Spinal cord (tissue), 10 donors: ENCODE results near the gene PIK3CG. TPM values are rescaled to one million over a fixed set of nuclear protein-coding genes. Genes with fewer than 3 reads are reported as not detected.

Experiments used
- DNase-seq, 6 donors: peaks; one replicate each; pipeline versions ENCODE4 v3.0.0 to v3.0.0-alpha.2; 2013 to 2015; ENCODE audit warnings: low spot score in 6 of 6, low read depth in 4 of 6
- H3K27ac ChIP-seq: one replicate; pipeline ENCODE4 v1.5.1; 2013; ENCODE audit warnings: low read depth, low read length, control low read depth
- H3K27me3 ChIP-seq: one replicate; pipeline ENCODE4 v1.6.1; 2013; ENCODE audit warnings: low read length; ENCODE audit not compliant: control insufficient read depth, insufficient read depth
- H3K36me3 ChIP-seq: one replicate; pipeline ENCODE4 v1.6.1; 2013; ENCODE audit warnings: low read length; ENCODE audit not compliant: control insufficient read depth, insufficient read depth
- H3K4me1 ChIP-seq: one replicate; pipeline ENCODE4 v1.6.1; 2013; ENCODE audit warnings: low read length; ENCODE audit not compliant: control insufficient read depth, insufficient read depth
- H3K4me3 ChIP-seq: one replicate; pipeline ENCODE4 v1.5.1; 2013; ENCODE audit warnings: low read depth, low read length, control low read depth
- H3K9me3 ChIP-seq: one replicate; pipeline ENCODE4 v1.6.1; 2013; ENCODE audit warnings: low read length; ENCODE audit not compliant: control insufficient read depth, insufficient read depth
- WGBS: methylation state at CpG from one replicate; pipeline ENCODE4 v1.1.5; 2013; ENCODE audit warnings: missing lambda C conversion rate; ENCODE audit not compliant: insufficient coverage; 5-methylcytosine and 5-hydroxymethylcytosine counted together
- polyA plus RNA-seq, 2 donors: library from polyadenylated mRNA; unstranded; fragments of 120-200 nt; gene quantifications; one replicate each; pipeline ENCODE4 v1.2.1, GENCODE V29; 2013; ENCODE audit not compliant: insufficient read length in 2 of 2
- total RNA-seq, 2 donors: library from RNA; depleted of rRNA in 1 of 2; stranded (reverse); fragments of 120-200 nt in 1 of 2; fragments of >200 nt in 1 of 2; gene quantifications; one replicate each; pipeline versions ENCODE4 v1.2.3 to v1.2.4, GENCODE V29; 2013 to 2014
- donor health status: healthy.

Gene PIK3CG
- total and polyA plus RNA-seq, 4 donors, result 1.4 to 6.4 (median 2.6) TPM

DNA sequence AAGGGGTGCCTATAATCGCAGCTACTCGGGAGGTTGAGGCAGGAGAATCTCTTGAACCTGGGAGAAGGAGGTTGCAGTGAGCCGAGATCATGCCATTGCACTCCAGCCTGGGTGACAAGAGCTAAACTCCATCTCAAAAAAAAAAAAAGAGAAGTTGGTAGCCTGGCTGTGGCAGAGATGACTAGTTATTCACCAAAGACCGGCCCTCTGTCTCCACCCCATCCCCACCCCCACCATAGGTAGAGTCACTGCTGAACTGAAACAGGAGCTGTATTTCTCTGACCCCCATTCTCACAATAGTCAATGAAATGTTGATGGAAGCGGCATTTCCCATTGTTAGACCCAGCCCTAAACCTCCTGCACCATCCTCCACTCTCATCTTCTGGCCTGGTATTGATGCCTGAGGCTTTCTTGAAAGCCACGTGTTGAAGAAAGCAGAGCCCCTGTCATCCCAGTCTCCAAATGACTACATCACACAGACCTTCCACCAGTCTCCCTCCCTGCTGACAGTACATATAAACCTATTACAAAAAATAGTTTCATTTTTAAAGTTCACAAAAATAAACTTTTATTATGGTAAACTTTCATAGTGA, 9.4 kb upstream of the PIK3CG start:
- no peaks in the 10 kb centered on the region for H3K4me1 ChIP-seq
- no peak overlapping the region for H3K4me3 ChIP-seq
- WGBS, result 60% methylated on average over 1 of the region's 6 CpGs
- DNase-seq, result no peak
- no peaks in the 10 kb centered on the region for H3K27me3 ChIP-seq
- no peaks in the 10 kb centered on the region for H3K36me3 ChIP-seq
- H3K27ac ChIP-seq, result no peak overlapping the region
- no peaks in the 10 kb centered on the region for H3K9me3 ChIP-seq

DNA sequence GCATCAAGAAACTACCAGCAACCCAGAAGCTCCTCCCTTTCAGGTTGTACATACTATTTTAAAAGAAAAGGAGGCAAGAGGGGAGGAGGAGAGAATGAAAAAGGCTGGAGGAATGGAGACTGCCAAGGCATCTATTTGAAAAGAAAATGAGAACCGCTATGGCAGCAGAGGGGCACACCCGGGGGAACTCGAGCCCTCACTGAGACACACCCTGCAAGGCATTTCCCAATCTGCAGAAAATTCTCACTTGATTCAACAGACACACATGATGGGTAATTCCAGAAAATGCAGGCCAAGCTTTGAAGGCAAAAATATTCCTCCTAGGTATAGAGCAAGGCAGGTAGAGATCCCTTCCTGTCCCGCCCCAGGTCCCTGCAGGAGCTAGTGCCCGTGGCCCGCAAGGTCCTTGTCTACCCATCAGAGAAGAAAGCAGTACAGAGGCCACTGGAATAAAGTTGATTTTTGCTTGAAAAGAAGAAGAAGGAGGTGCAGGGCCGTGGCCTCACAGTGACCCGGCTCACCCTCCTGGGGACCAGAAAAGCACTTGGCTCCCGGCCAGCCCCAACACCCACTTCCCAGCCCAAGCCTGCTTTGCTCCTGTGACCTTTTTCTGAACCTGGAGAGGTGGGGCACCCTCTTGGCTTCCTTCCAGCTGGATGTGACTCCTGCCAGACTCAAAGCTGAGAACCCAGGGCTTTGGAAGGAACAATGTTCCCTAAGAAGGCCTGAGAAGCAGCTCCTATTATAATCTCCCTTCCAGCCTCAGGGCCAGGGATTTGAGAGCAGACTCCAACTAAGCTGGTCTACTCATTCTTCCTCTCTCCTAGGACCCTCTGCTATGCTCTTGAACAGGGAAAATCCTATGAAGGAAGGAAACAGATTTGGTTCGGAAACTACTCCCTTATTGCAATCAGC, 6.2 kb upstream of the PIK3CG start:
- no peaks in the 10 kb centered on the region for H3K36me3 ChIP-seq
- no peaks in the 10 kb centered on the region for H3K4me1 ChIP-seq
- H3K4me3 ChIP-seq, result no peak overlapping the region
- DNase-seq, result no peak
- WGBS, result 82% methylated on average over 5 of the region's 10 CpGs
- H3K27me3 ChIP-seq, result no peaks in the 10 kb centered on the region
- H3K27ac ChIP-seq, result no peak overlapping the region
- H3K9me3 ChIP-seq, result no peaks in the 10 kb centered on the region

DNA sequence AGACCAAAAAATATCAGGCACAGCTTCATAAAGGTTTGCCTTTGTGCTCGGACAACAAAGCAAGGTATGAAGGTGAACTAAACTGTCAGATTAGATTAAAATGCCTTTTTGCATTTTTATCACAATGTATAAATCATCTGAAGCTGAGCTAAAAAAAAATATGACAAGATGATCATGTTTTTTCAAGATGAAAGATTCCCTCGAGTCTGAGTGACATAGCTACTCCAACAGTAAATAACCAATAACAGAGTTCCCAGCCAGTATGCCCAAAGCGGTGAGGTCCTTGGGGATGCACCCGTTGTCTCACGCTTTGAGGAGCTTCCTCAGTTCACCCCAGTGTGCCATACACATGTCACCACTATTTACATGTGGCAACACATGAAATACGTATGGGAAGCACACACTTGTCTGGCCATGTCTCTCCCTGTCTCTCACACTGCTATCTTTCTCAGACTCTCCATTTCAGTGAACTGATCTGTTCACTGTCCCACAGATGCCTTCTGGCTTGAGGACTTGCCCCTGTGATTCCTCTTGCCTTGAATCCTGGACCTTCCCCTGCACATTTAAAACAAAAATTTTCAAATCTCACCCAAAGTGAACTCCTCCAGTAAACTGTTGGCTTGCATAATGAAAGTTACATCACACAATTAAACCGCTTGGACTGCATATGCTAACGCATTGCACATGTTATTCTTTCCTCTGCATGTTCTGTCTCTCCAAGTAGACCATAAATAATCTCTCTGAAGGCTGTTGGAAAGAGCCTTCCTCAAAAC, 2.6 kb upstream of the PIK3CG start:
- H3K36me3 ChIP-seq, result no peaks in the 10 kb centered on the region
- H3K27ac ChIP-seq, result no peak overlapping the region
- H3K27me3 ChIP-seq, result no peaks in the 10 kb centered on the region
- no peaks in the 10 kb centered on the region for H3K4me1 ChIP-seq
- DNase-seq, result no peak
- WGBS, result 88% methylated on average over 4 of the region's 8 CpGs
- no peaks in the 10 kb centered on the region for H3K9me3 ChIP-seq
- H3K4me3 ChIP-seq, result no peak overlapping the region

DNA sequence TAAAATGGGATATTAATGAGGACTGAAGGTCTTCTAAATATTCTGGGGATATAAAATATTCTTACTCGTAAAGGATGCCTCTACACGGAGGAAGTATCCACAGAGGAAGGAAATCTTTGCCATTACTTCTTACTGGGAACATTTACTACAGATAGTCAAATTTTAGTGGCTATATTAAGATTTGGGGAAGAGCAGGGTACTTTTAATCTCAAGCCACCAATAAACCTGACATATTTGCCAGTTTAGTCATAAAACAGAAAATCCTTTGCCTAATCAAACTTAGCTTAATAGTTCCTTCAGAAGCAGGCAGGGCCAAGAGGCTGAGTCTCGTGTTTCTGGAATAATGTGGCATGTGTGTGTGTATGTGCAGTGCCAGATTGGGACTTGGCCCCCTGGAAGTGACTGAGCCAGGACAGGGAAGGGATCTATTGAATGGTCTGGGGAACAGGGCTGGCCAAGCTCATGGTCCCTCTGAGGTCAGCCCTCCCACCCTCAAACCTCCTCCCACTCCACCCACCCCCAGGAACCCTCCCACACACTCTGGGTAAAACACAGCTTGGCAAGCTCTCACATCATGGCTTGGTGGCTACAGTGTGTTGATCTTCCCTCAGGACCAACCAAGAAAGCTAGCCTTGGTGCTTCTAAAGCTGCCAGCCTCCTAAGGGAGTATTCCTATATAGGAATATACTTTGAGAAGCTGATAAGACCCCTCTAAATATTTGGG, 1.6 kb upstream of the PIK3CG start:
- Histone ChIP-seq H3K36me3 (no peaks in the 10 kb centered on the region), H3K27me3 (no peaks in the 10 kb centered on the region), H3K9me3 (no peaks in the 10 kb centered on the region), H3K4me1 (no peaks in the 10 kb centered on the region), H3K27ac (no peak overlapping the region), H3K4me3 (no peak overlapping the region)
- no CpG with 5 or more reads among the region's 3 CpGs for WGBS
- no peak for DNase-seq

DNA sequence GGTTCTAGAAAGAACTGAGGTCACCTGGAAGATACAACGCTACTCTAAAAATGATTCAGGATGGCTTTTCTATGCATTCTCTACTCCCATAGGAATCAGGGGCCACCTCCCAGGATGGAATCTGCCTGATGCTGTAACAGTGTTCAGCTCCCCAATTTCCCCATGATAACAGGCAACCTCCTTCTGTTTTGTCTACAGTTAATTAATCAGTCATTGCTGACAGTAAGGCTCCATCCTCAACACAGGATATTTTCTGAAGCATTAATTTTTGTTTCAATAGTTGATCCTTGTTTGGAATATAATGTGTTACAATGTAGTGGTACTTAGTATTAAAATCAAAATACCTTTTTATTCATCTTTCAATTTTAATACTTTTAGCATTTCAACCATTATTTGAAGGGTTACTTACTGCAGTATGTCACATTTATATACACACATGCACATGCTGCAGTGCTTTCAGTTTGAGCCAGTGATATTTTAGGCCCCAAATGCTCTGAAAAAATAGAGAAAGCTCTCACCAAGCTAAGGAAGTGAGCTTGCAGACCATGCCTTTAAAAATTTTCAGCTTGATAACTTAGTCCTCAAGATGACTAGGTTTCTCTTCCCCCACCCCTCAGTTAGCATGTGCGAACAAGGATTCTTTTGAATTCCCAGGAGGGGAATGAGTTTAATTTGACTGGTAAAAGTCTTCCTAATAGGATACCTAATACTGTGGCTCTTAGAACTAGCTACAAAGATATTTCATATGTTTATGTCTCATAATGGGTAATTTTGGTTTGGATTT, 592 bp upstream of the PIK3CG start:
- no peak overlapping the region for H3K27ac ChIP-seq
- DNase-seq, result peak in 1 of 6 donors; percentile 44
- WGBS, result 100% methylated on average over 1 of the region's 2 CpGs

DNA sequence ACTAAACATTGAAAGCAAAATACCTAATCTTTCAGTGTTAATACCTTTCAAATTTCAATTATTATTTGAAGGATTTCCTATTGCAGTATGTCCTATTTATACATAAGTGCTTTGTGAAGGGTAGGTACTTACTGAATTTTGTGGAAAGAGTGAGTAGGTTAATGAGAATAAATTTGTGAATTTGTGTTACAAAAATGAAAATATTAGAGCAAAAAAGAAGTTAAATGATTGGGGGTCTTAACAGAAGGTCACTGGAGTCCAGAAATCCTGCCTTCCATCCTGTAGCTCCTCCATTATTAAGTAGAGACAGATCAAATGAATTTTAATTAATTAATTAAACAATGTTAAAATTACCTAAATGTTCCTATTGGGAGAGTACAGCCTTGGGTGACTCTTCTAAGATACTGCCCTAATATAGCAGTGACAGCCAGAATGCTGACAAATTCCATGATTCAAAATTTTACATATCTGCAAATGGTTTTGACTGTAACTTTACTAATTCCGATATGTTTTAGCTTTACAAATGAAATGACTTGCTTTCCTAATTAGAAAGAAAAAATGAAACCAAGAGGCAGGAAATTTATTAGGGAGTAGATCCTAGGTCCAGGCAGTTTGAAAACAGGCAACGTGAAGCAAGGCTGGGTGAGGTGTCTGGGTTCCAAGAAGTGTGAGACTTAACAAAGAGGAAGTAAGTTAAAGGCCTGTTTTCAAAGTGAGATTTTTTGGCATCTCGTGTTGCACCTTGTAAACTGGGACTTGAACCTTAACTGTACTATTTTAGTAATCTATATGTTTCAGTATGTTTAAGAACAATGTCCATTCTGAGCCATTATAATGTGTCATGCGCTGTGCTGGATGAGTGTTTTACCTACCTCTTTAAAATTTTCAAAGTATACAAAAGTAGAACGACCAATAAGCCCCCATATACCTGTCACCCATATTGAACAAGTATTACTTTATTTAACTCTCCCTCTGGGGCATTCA, 1.5 kb downstream of the PIK3CG start:
- no peaks in the 10 kb centered on the region for H3K36me3 ChIP-seq
- H3K9me3 ChIP-seq, result no peaks in the 10 kb centered on the region
- no peak for DNase-seq
- H3K27ac ChIP-seq, result no peak overlapping the region
- no peaks in the 10 kb centered on the region for H3K4me1 ChIP-seq
- WGBS, result 89% methylated on average over 3 of the region's 5 CpGs
- no peaks in the 10 kb centered on the region for H3K27me3 ChIP-seq
- H3K4me3 ChIP-seq, result no peak overlapping the region

More for the DNA sequence above, 592 bp upstream of the PIK3CG start:
- no peak overlapping the region for H3K4me3 ChIP-seq
- H3K27me3 ChIP-seq, result no peaks in the 10 kb centered on the region
- no peaks in the 10 kb centered on the region for H3K4me1 ChIP-seq
- no peaks in the 10 kb centered on the region for H3K36me3 ChIP-seq
- no peaks in the 10 kb centered on the region for H3K9me3 ChIP-seq

DNA sequence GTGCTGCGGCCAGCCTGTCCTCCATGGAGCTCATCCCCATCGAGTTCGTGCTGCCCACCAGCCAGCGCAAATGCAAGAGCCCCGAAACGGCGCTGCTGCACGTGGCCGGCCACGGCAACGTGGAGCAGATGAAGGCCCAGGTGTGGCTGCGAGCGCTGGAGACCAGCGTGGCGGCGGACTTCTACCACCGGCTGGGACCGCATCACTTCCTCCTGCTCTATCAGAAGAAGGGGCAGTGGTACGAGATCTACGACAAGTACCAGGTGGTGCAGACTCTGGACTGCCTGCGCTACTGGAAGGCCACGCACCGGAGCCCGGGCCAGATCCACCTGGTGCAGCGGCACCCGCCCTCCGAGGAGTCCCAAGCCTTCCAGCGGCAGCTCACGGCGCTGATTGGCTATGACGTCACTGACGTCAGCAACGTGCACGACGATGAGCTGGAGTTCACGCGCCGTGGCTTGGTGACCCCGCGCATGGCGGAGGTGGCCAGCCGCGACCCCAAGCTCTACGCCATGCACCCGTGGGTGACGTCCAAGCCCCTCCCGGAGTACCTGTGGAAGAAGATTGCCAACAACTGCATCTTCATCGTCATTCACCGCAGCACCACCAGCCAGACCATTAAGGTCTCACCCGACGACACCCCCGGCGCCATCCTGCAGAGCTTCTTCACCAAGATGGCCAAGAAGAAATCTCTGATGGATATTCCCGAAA, 2.7 kb downstream of the PIK3CG start:
- Histone ChIP-seq H3K4me3 (no peak overlapping the region), H3K4me1 (no peaks in the 10 kb centered on the region), H3K27me3 (no peaks in the 10 kb centered on the region), H3K27ac (no peak overlapping the region), H3K36me3 (no peaks in the 10 kb centered on the region), H3K9me3 (no peaks in the 10 kb centered on the region)
- no peak for DNase-seq
- 97% methylated on average over 54 of the region's 54 CpGs for WGBS

DNA sequence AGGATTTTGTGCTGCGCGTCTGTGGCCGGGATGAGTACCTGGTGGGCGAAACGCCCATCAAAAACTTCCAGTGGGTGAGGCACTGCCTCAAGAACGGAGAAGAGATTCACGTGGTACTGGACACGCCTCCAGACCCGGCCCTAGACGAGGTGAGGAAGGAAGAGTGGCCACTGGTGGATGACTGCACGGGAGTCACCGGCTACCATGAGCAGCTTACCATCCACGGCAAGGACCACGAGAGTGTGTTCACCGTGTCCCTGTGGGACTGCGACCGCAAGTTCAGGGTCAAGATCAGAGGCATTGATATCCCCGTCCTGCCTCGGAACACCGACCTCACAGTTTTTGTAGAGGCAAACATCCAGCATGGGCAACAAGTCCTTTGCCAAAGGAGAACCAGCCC, 3.3 kb downstream of the PIK3CG start:
- no peaks in the 10 kb centered on the region for H3K27me3 ChIP-seq
- no peaks in the 10 kb centered on the region for H3K9me3 ChIP-seq
- no peak overlapping the region for H3K4me3 ChIP-seq
- H3K4me1 ChIP-seq, result no peaks in the 10 kb centered on the region
- no peaks in the 10 kb centered on the region for H3K36me3 ChIP-seq
- DNase-seq, result no peak
- WGBS, result 96% methylated on average over 20 of the region's 20 CpGs
- H3K27ac ChIP-seq, result no peak overlapping the region
